K562 (cell line): ENCODE results near the gene ITGA2B. TPM values are rescaled to one million over a fixed set of nuclear protein-coding genes. Genes with fewer than 3 reads are reported as not detected.
A peak's percentile ranks its signal among the peaks of the same experiment; 100 is the strongest.

ENCODE experiments used
- ARID4B ChIP-seq: sonication (generic); formaldehyde crosslinking; IDR thresholded peaks from 2 replicates; pipeline ENCODE4 v1.8.0; 2022; ENCODE audit warnings: mild to moderate bottlenecking, missing genetic modification reagents
- ELF2 ChIP-seq: fragments of 250-450 bp; sonication (Bioruptor Pico); IDR thresholded peaks from 2 replicates; pipeline ENCODE4 v1.5.0; 2021; ENCODE audit warnings: mild to moderate bottlenecking
- SIN3B ChIP-seq: fragments of 450-650 bp; IDR thresholded peaks from 2 replicates; pipeline ENCODE4 v1.6.1; 2017; ENCODE audit warnings: low read depth, mild to moderate bottlenecking, moderate library complexity
- ZBTB7A ChIP-seq: IDR thresholded peaks from 2 replicates; pipeline ENCODE4 v1.6.1; 2011; ENCODE audit warnings: low read depth, mild to moderate bottlenecking, low read length, moderate library complexity, borderline replicate concordance; ENCODE audit not compliant: control insufficient read depth
- polyA plus RNA-seq, 8 experiments: library from polyadenylated mRNA; depleted of rRNA in 4 of 8; stranded (reverse) in 5 of 8; unstranded in 3 of 8; fragments of >200 nt; fragmentation: Nextera tagmentation in 2 of 8; fragmentation: Illumina TruSeq in 1 of 8; extraction: Ambion mirVana in 2 of 8; extraction: Trizol in 1 of 8; gene quantifications; 2 replicates each; pipeline versions ENCODE4 v1.2.1 to v1.2.3, GENCODE V29; 2011 to 2014; ENCODE audit warnings: inconsistent platforms in 1 of 8, missing spikeins in 1 of 8
- total RNA-seq, 7 experiments: library from RNA; depleted of rRNA in 6 of 7; stranded (reverse); fragments of >200 nt in 6 of 7; fragmentation: Illumina TruSeq in 2 of 7; extraction: Trizol in 2 of 7; gene quantifications; 2 replicates each; pipeline versions ENCODE4 v1.2.1 to v1.2.3, GENCODE V29; 2011 to 2021; ENCODE audit warnings: low replicate concordance in 1 of 7

ITGA2B gene
- total and polyA plus RNA-seq, 9 of the 15 experiments (the other 6 are each of a cell fraction or from before 2014, with no cell fraction given), result 1.1 to 26.4 (median 5.6) TPM

DNA sequence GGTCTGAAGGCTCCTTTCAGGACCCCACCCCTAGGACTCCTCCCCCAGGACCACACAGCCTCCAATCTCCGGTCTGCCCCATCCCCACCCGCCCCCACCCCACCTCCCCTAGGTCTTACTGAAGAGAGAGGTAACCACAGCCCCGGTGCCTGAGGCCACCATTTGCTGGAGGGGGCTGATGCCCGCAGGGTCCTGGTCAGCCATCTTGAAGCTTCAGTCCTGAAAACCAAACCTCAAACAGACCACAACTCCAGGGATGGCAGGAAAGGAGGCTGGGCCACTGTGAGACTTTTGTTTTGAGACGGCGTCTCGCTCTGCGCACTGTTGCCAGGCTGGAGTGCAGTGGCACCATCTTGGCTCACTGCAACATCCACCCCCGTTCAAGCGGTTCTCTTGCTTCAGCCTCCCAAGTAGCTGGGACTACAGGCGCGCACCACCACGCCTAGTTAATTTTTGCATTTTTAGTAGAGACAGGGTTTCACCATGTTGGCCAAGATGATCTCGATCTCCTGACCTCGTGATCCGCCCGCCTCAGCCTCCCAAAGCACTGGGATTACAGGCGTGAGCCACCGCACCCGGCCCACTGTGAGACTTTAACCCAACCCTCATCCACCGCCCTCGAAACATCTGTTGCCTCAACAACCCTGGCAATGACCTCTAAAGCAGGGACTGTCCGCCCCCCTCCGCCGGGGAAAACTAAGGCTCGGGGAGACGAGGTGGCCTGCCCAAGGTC, 65.9 kb downstream of the ITGA2B start (continued):
- TF ChIP-seq ARID4B (no peak), ELF2 (no peak), SIN3B (no peak), ZBTB7A (0 out of 2 replicates have a peak, but pooled peaks have one; percentile 23)
